HepG2 (cell line): ENCODE results near the gene FFAR4. TPM values are rescaled to one million over a fixed set of nuclear protein-coding genes. Genes with fewer than 3 reads are reported as not detected.

Source experiments
- ATAC-seq: fragments of 200-7000 bp; cut with Tn5 transposase; 3 replicates; pipeline ENCODE4 v1.9.1; 2020; ENCODE audit warnings: mild to moderate bottlenecking, moderate library complexity
- BruUV-seq: library from RNA; stranded (reverse); fragments of 400-500 nt; replicated peaks from 2 replicates; lab custom pipeline; 2021; lab: Mats Ljungman, UMichigan
- CTCF ChIA-PET: fragments of 300-600 bp; formaldehyde crosslinking; extraction: SDS; loops from one replicate; lab custom pipeline; 2021; ENCODE audit warnings: low total read pairs, inconsistent platforms, low intra/inter-chr PET ratio; lab: Yijun Ruan, JAX
- POLR2A ChIA-PET: fragments of 350-600 bp; sonication (Branson Sonifier 250); formaldehyde crosslinking; loops from one replicate; lab custom pipeline; 2020; ENCODE audit warnings: antibody characterized with exemption, inconsistent platforms; lab: Yijun Ruan, JAX
- DNase-seq: peaks from one replicate; pipeline ENCODE4 v3.0.0-alpha.2; 2015; ENCODE audit warnings: low spot score
- FAIRE-seq: peaks from 3 replicates; lab custom pipeline; 2011; peaks lifted over from hg19 to GRCh38; lab: Jason Lieb, UNC
- H2AFZ ChIP-seq: one replicate; pipeline ENCODE4 v1.6.1; 2011; ENCODE audit warnings: low read length, inconsistent platforms
- H3K27ac ChIP-seq: fragments of 300-600 bp; 3 replicates; pipeline ENCODE4 v1.8.0; 2011; ENCODE audit warnings: mixed run types, mild to moderate bottlenecking, mixed read lengths, low read length, inconsistent platforms; ENCODE audit not compliant: insufficient read depth; ENCODE audit errors: extremely low read length
- H3K27me3 ChIP-seq, 2 experiments: fragments of 200-600 bp in 1 of 2; 2 replicates in 1 of 2; 3 replicates in 1 of 2; pipeline versions ENCODE4 v1.6.0 to v1.8.0; 2011; ENCODE audit warnings: low read length in 2 of 2, mild to moderate bottlenecking in 2 of 2, moderate library complexity in 2 of 2, inconsistent platforms in 1 of 2; ENCODE audit not compliant: insufficient read depth in 2 of 2, control insufficient read depth in 1 of 2
- H3K36me3 ChIP-seq, 2 experiments: fragments of 200-600 bp in 1 of 2; replicated peaks in 1 of 2; 2 replicates in 1 of 2; 3 replicates in 1 of 2; pipeline versions ENCODE4 v1.5.1 to v1.8.0; 2011; ENCODE audit warnings: low read length in 2 of 2, inconsistent platforms in 1 of 2; ENCODE audit not compliant: insufficient read depth in 2 of 2, control insufficient read depth in 1 of 2
- H3K4me1 ChIP-seq: 2 replicates; pipeline ENCODE4 v1.5.1; 2012; ENCODE audit warnings: low read length, inconsistent platforms; ENCODE audit not compliant: insufficient read depth
- H3K4me2 ChIP-seq: 2 replicates; pipeline ENCODE4 v1.6.0; 2011; ENCODE audit warnings: low read depth, low read length, inconsistent platforms
- H3K4me3 ChIP-seq, 3 experiments: fragments of 200-600 bp in 1 of 3; sonication (generic), shearing (Covaris generic) in 1 of 3; replicated peaks in 1 of 3; 2 replicates each; pipeline ENCODE4 v1.5.1; 2011 to 2016; ENCODE audit warnings: low read length in 3 of 3, inconsistent platforms in 2 of 3, low read depth in 2 of 3, mild to moderate bottlenecking in 2 of 3, control low read depth in 1 of 3, mixed read lengths in 1 of 3; ENCODE audit not compliant: insufficient read depth in 1 of 3
- H3K79me2 ChIP-seq: one replicate; pipeline ENCODE4 v1.6.1; 2011; ENCODE audit warnings: low read length, inconsistent platforms; ENCODE audit not compliant: insufficient read depth
- H3K9ac ChIP-seq: 2 replicates; pipeline ENCODE4 v1.6.0; 2011; ENCODE audit warnings: mild to moderate bottlenecking, low read depth, low read length, inconsistent platforms; ENCODE audit not compliant: insufficient read depth
- H3K9me3 ChIP-seq: 2 replicates; pipeline ENCODE4 v1.5.1; 2012; ENCODE audit warnings: mild to moderate bottlenecking, low read length
- H4K20me1 ChIP-seq: 2 replicates; pipeline ENCODE4 v1.6.0; 2011; ENCODE audit warnings: inconsistent platforms, mild to moderate bottlenecking, low read length, moderate library complexity; ENCODE audit not compliant: insufficient read depth
- ARNTL ChIP-seq: sonication (generic); formaldehyde crosslinking; IDR thresholded peaks from 2 replicates; pipeline ENCODE4 v1.4.0; 2020; ENCODE audit warnings: mild to moderate bottlenecking, missing genetic modification reagents
- CSRNP1 ChIP-seq: sonication (generic); formaldehyde crosslinking; IDR thresholded peaks from 2 replicates; pipeline ENCODE4 v1.8.1; 2023; ENCODE audit warnings: mild to moderate bottlenecking, missing genetic modification reagents
- HDAC1 ChIP-seq: sonication (generic); formaldehyde crosslinking; IDR thresholded peaks from 2 replicates; pipeline ENCODE4 v1.5.1; 2020; ENCODE audit warnings: mild to moderate bottlenecking, missing genetic modification reagents
- PLSCR1 ChIP-seq: sonication (generic); formaldehyde crosslinking; IDR thresholded peaks from 2 replicates; pipeline ENCODE4 v1.5.0; 2020; ENCODE audit warnings: missing genetic modification reagents, mild to moderate bottlenecking, borderline replicate concordance
- POLR2G ChIP-seq: fragments of 200-400 bp; formaldehyde crosslinking; IDR thresholded peaks from 2 replicates; pipeline ENCODE4 v1.6.1; 2018; ENCODE audit warnings: mild to moderate bottlenecking, low read depth, low read length, moderate library complexity
- THAP7 ChIP-seq: sonication (generic); formaldehyde crosslinking; IDR thresholded peaks from 2 replicates; pipeline ENCODE4 v1.8.1; 2023; ENCODE audit warnings: mild to moderate bottlenecking, missing genetic modification reagents
- YY1 ChIP-seq: IDR thresholded peaks from 2 replicates; pipeline ENCODE4 v1.6.1; 2011; ENCODE audit warnings: low read length, low read depth, moderate library complexity, mild to moderate bottlenecking; ENCODE audit not compliant: insufficient read depth, insufficient replicate concordance
- ZBTB10 ChIP-seq: sonication (generic); formaldehyde crosslinking; IDR thresholded peaks from 2 replicates; pipeline ENCODE4 v1.4.0; 2020; ENCODE audit warnings: missing genetic modification reagents, borderline replicate concordance
- ZBTB20 ChIP-seq: sonication (generic); formaldehyde crosslinking; IDR thresholded peaks from 2 replicates; pipeline ENCODE4 v1.8.1; 2023; ENCODE audit warnings: missing genetic modification reagents, low read depth, mild to moderate bottlenecking, borderline replicate concordance
- ZBTB44 ChIP-seq: sonication (generic); formaldehyde crosslinking; IDR thresholded peaks from 2 replicates; pipeline ENCODE4 v1.4.0; 2020; ENCODE audit warnings: missing genetic modification reagents
- ZNF414 ChIP-seq: sonication (generic); formaldehyde crosslinking; IDR thresholded peaks from 2 replicates; pipeline ENCODE4 v1.5.0; 2020; ENCODE audit warnings: missing genetic modification reagents
- ZNF879 ChIP-seq: sonication (generic); formaldehyde crosslinking; IDR thresholded peaks from 2 replicates; pipeline ENCODE4 v1.8.1; 2023; ENCODE audit warnings: missing genetic modification reagents
- WGBS: methylation state at CpG from one replicate; pipeline ENCODE4 v1.1.6; 2017; ENCODE audit warnings: low lambda C conversion rate; 5-methylcytosine and 5-hydroxymethylcytosine counted together
- in situ Hi-C: cut with HindIII; loops from 2 replicates; pipeline ENCODE4 v1.10.0; 2017; ENCODE audit warnings: low pct_unique_long_range_greater_than_20kb; ENCODE audit not compliant: extremely low pct_ligation_motif_present
- intact Hi-C: fragments of 100-400 bp; cut with micrococcal nuclease; formaldehyde crosslinking; loops from one replicate; pipeline ENCODE4 v1.10.0; 2022; ENCODE audit not compliant: unreplicated experiment
- polyA plus RNA-seq, 8 experiments: library from polyadenylated mRNA; depleted of rRNA in 3 of 8; stranded (reverse) in 7 of 8; unstranded in 1 of 8; fragments of >200 nt; fragmentation: Illumina TruSeq in 4 of 8; extraction: Trizol in 4 of 8; gene quantifications; 2 replicates each; pipeline versions ENCODE4 v1.2.1 to v1.2.3, GENCODE V29; 2011 to 2016; ENCODE audit warnings: low read depth in 4 of 8, missing spikeins in 1 of 8, mixed read lengths in 1 of 8; ENCODE audit not compliant: insufficient read depth in 1 of 8
- total RNA-seq, 5 experiments: library from RNA; depleted of rRNA; stranded (reverse); fragments of >200 nt; fragmentation: Illumina TruSeq; extraction: Trizol; gene quantifications; 2 replicates each; pipeline ENCODE4 v1.2.3, GENCODE V29; 2016; ENCODE audit warnings: low read depth in 1 of 5

FFAR4 gene
- total and polyA plus RNA-seq, 2 of the 13 experiments (the other 11 are each of a cell fraction or from before 2014, with no cell fraction given): 0.09 TPM; not detected in 1

- ATAC-seq: peak; percentile 3; the same call in 1 of the 3 replicates
- no peaks in the 10 kb centered on the region for H3K27me3 ChIP-seq
- no peak for DNase-seq
- no peak overlapping the region for H3K4me2 ChIP-seq
- 84% methylated on average over 7 of the region's 8 CpGs for WGBS
- no peak overlapping the region for H3K27ac ChIP-seq
- peaks cover 34% of the 10 kb centered on the region for H3K4me1 ChIP-seq
- H4K20me1 ChIP-seq: peaks cover 60% of the 10 kb centered on the region
- POLR2A ChIA-PET: interaction anchor here (0.9 to 2.6 kb wide), 7 partner anchors 8 to 91 kb away, joined by 3 to 16 read pairs (median 5); no protein-coding TSS in a partner anchor
- H3K9ac ChIP-seq: no peak overlapping the region
- CTCF ChIA-PET: no interaction called here
- in situ Hi-C loops (no loop called here), intact Hi-C loops (loop anchor here (10.0 kb wide), 1 partner anchor 46 kb away; no protein-coding TSS in a partner anchor)
- H3K9me3 ChIP-seq: no peaks in the 10 kb centered on the region
- no peak for FAIRE-seq
- H3K36me3 ChIP-seq: peaks cover 16 to 40% of the 10 kb centered on the region in 2 experiments
- no TSS peak for BruUV-seq
- no peak overlapping the region for H2AFZ ChIP-seq
- no peak overlapping the region for H3K4me3 ChIP-seq
- H3K79me2 ChIP-seq: no peaks in the 10 kb centered on the region
- TF ChIP-seq HDAC1 (no peak), ARNTL (no peak), THAP7 (CRISPR knock-in tag) (no peak), CSRNP1 (no peak), ZNF414 (CRISPR knock-in tag) (no peak), PLSCR1 (CRISPR knock-in tag) (no peak), ZBTB44 (CRISPR knock-in tag) (no peak), POLR2G (peak; percentile 60), ZNF879 (CRISPR knock-in tag) (no peak), ZBTB10 (CRISPR knock-in tag) (no peak), ZBTB20 (CRISPR knock-in tag) (no peak), YY1 (no peak)
Measured at GRCh38 chr10:93591065-93591808, 24.8 kb downstream of the FFAR4 start.
